ENCODE results near the gene BMP8A. TPM values are rescaled to one million over a fixed set of nuclear protein-coding genes. Genes with fewer than 3 reads are reported as not detected.

Gene BMP8A
- total and polyA plus RNA-seq, 2 of the 8 experiments (the other 6 are each of a cell fraction or from before 2014, with no cell fraction given), result 0.38 to 0.43 TPM

DNA sequence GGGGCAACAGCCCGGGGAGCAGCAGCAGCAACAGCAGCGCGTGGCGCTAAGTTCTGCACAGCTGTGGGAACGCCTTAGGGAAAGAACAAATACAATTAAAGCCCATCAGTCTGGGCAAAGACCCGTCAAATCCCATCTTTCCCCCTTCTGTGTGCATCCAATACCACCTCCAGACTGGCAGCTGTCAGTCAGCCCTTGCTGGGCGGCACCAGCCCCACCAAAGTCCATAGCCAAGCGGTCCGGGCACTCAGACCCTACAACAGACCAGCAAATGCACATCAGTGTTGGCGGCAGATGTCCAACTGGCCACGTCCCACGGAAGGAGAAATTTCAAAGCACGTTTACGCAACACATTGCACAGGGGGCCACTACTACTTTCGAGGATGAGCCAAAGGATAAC, 72.2 kb downstream of the BMP8A start:
- Histone ChIP-seq H3K4me3 (ENCODE audit: extremely low read depth in 1 of 4, insufficient read depth in 2 of 4, low read depth in 3 of 4, low read length in 4 of 4) (no peak overlapping the region), H4K5ac (ENCODE audit: insufficient read length, low read depth, low read length) (no peak overlapping the region), H3K79me2 (ENCODE audit: control insufficient read depth in 1 of 2, insufficient read depth in 2 of 2, low read length in 2 of 2) (0 out of 4 replicates have a peak, but pooled peaks cover 0 to 4% of the 10 kb centered on the region in 2 experiments), H4K8ac (ENCODE audit: extremely low read depth, insufficient read depth, low read length) (peak overlapping the region; percentile 87; the same call in 1 of the 2 replicates), H3K4me2 (ENCODE audit: insufficient read depth in 1 of 2, low read depth in 2 of 2, low read length in 2 of 2) (no peak overlapping the region), H3K79me1 (ENCODE audit: low read depth, low read length) (no peaks in the 10 kb centered on the region; the same call in 1 of the 2 replicates), H3K4ac (replicated peaks; ENCODE audit: insufficient read length, low read depth, low read length) (no peak overlapping the region), H3K23me2 (ENCODE audit: low read depth, low read length) (0 out of 2 replicates have a peak, but pooled peaks cover 2% of the 10 kb centered on the region), H3K9me3 (ENCODE audit: insufficient read depth in 2 of 2, low read depth in 1 of 2, low read length in 1 of 2) (no peaks in the 10 kb centered on the region), H3K27me3 (replicated peaks in 1 of 4; ENCODE audit: control insufficient read depth in 3 of 4, extremely low read depth in 1 of 4, insufficient read depth in 3 of 4, low read length in 3 of 4) (no peaks in the 10 kb centered on the region), H3K14ac (ENCODE audit: insufficient read length) (no peak overlapping the region), H2AFZ (ENCODE audit: low read length) (no peak overlapping the region), H3K9ac (replicated peaks in 1 of 4; ENCODE audit: extremely low read depth in 1 of 4, low read depth in 3 of 4, low read length in 3 of 4) (no peak overlapping the region), H3K27ac (ENCODE audit: low read depth, low read length) (no peak overlapping the region), H2AK5ac (ENCODE audit: low read depth, low read length) (no peak overlapping the region), H3K4me1 (replicated peaks in 1 of 4; ENCODE audit: control insufficient read depth in 3 of 4, insufficient read depth in 4 of 4, low read length in 3 of 4) (no peaks in the 10 kb centered on the region; a peak in 1 of 7 replicates), H2BK5ac (ENCODE audit: low read depth, low read length) (no peak overlapping the region), H3K36me3 (ENCODE audit: control insufficient read depth in 2 of 4, insufficient read depth in 4 of 4, low read length in 3 of 4) (peaks cover 62 to 86% (median 80%) of the 10 kb centered on the region in 4 experiments), H2BK12ac (ENCODE audit: low read depth, low read length) (no peak overlapping the region), H3K23ac (ENCODE audit: insufficient read length) (no peak overlapping the region), H2BK15ac (ENCODE audit: low read length) (no peak overlapping the region), H2BK120ac (replicated peaks; ENCODE audit: low read depth, low read length) (no peak overlapping the region), H2BK20ac (ENCODE audit: low read length) (no peak overlapping the region), H3K18ac (ENCODE audit: extremely low read depth, low read length) (no peak overlapping the region), H4K20me1 (replicated peaks in 1 of 2; ENCODE audit: control insufficient read depth in 1 of 2, insufficient read depth in 2 of 2, low read length in 2 of 2) (peaks cover 8 to 24% of the 10 kb centered on the region in 2 experiments), H4K91ac (replicated peaks; ENCODE audit: insufficient read length, low read length) (no peak overlapping the region), H3K56ac (replicated peaks; ENCODE audit: insufficient read length, low read depth, low read length) (no peak overlapping the region)
- no peak for DNase-seq (ENCODE audit: low read depth in 1 of 2, low spot score in 2 of 2)
- ChIA-PET POLR2A (ENCODE audit: partially characterized antibody) (interaction anchor here (1.0 to 7.9 kb wide), 4 partner anchors 10 to 99 kb away, joined by 3 to 92 read pairs (median 3); no protein-coding TSS in a partner anchor), CTCF (ENCODE audit: partially characterized antibody) (interaction anchor here (1.3 kb wide), 1 partner anchor 11 kb away, joined by 4 read pairs; no protein-coding TSS in a partner anchor)
- FAIRE-seq, result no peak
- WGBS, 2 experiments (ENCODE audit: extremely low coverage in 1 of 2, insufficient coverage in 1 of 2, insufficient read length in 1 of 2, insufficient replicate concordance in 2 of 2, low coverage in 1 of 2, low lambda C conversion rate in 2 of 2, missing lambda C conversion rate in 1 of 2), result 93% methylated on average over 15 of the region's 15 CpGs; no CpG with 5 or more reads in 1 of the 2 experiments
- TF ChIP-seq GABPA (IDR thresholded peaks at IDR 0.05; ENCODE audit: borderline replicate concordance, insufficient read depth, low read length) (no peak), TBP (IDR thresholded peaks at IDR 0.05; ENCODE audit: low read depth, low read length) (no peak), RBBP5 (IDR thresholded peaks at IDR 0.05; ENCODE audit: borderline replicate concordance, low read depth, low read length) (no peak), RXRA (IDR thresholded peaks at IDR 0.05; ENCODE audit: insufficient read depth, low read depth, low read length) (no peak), EZH2 (IDR thresholded peaks at IDR 0.05; ENCODE audit: low read depth, low read length, severe bottlenecking) (no peak), KDM5A (IDR thresholded peaks at IDR 0.05; ENCODE audit: low read length) (no peak), SP2 (IDR thresholded peaks at IDR 0.05; ENCODE audit: low read length) (no peak), SP4 (IDR thresholded peaks at IDR 0.05; ENCODE audit: low read length) (no peak)
- TF ChIP-seq, protein P1, sequence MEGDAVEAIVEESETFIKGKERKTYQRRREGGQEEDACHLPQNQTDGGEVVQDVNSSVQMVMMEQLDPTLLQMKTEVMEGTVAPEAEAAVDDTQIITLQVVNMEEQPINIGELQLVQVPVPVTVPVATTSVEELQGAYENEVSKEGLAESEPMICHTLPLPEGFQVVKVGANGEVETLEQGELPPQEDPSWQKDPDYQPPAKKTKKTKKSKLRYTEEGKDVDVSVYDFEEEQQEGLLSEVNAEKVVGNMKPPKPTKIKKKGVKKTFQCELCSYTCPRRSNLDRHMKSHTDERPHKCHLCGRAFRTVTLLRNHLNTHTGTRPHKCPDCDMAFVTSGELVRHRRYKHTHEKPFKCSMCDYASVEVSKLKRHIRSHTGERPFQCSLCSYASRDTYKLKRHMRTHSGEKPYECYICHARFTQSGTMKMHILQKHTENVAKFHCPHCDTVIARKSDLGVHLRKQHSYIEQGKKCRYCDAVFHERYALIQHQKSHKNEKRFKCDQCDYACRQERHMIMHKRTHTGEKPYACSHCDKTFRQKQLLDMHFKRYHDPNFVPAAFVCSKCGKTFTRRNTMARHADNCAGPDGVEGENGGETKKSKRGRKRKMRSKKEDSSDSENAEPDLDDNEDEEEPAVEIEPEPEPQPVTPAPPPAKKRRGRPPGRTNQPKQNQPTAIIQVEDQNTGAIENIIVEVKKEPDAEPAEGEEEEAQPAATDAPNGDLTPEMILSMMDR (IDR thresholded peaks at IDR 0.05; ENCODE audit: control extremely low read depth in 1 of 3, insufficient read depth in 1 of 3, low read depth in 1 of 3, low read length in 3 of 3), result no peak
- TF ChIP-seq, protein P2, sequence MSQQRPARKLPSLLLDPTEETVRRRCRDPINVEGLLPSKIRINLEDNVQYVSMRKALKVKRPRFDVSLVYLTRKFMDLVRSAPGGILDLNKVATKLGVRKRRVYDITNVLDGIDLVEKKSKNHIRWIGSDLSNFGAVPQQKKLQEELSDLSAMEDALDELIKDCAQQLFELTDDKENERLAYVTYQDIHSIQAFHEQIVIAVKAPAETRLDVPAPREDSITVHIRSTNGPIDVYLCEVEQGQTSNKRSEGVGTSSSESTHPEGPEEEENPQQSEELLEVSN (IDR thresholded peaks at IDR 0.05), result no peak

Data from H1 (cell line).